Activated T-helper 2 cell treated with anti-CD3 and anti-CD28 coated beads, Interferon-gamma antibody, Interleukin-2, Interleukin-4, amounts not matched to agents 10 μg/mL and 5 μg/mL and 100 μg/mL, durations not matched to agents 14 hours and 24 hours and 36 hours (primary cell): ENCODE results near the gene DNAH17. TPM values are rescaled to one million over a fixed set of nuclear protein-coding genes. Genes with fewer than 3 reads are reported as not detected.

Experiments used
- DNase-seq: peaks from one replicate; pipeline ENCODE4 v3.0.0; 2021; ENCODE audit warnings: low spot score
- H3K27ac Mint-ChIP-seq: one replicate; pipeline ENCODE4 v1.8.0; 2021; ENCODE audit warnings: mixed read lengths
- H3K27me3 Mint-ChIP-seq: one replicate; pipeline ENCODE4 v1.8.0; 2021; ENCODE audit warnings: low read depth, mixed read lengths
- H3K36me3 Mint-ChIP-seq: one replicate; pipeline ENCODE4 v1.8.0; 2021; ENCODE audit warnings: low read depth, mixed read lengths
- H3K4me1 Mint-ChIP-seq: one replicate; pipeline ENCODE4 v1.8.0; 2021; ENCODE audit warnings: low read depth, mixed read lengths
- H3K4me3 Mint-ChIP-seq: one replicate; pipeline ENCODE4 v1.8.0; 2021; ENCODE audit warnings: low read depth, mild to moderate bottlenecking, moderate library complexity, mixed read lengths
- H3K9me3 Mint-ChIP-seq: one replicate; pipeline ENCODE4 v1.8.0; 2021; ENCODE audit warnings: mixed read lengths
- intact Hi-C: fragments of 100-400 bp; cut with micrococcal nuclease; formaldehyde crosslinking; loops from one replicate; pipeline ENCODE4 v1.15.1; 2023
- total RNA-seq: library from RNA; stranded (reverse); gene quantifications from 2 replicates; pipeline ENCODE4 v1.2.3, GENCODE V29; 2022

The DNAH17 gene
- total RNA-seq, 1 donor from 2014 or later: 0.30 TPM

DNA sequence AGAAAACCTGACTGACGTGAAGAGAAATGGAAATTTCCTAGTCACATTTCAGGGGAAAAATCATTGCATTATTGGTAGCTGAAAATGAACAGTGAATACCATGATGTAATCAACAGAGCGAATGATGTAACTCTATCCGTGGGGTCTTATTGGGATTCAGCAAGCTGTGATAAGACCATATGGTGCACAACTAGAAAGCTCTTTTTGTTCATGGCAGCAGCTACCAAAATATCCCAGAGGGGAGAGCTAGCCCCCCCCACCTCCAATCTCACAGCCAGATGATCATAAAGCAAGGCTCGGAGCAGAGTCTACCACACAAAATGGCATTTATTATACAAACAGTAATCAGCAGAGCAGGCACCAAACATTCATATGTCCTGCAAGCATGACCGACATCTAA, 22.2 kb upstream of the DNAH17 start:
- Mint-ChIP-seq H3K4me3 (no peak overlapping the region), H3K36me3 (no peaks in the 10 kb centered on the region), H3K27me3 (peaks cover 6% of the 10 kb centered on the region), H3K4me1 (peaks cover 18% of the 10 kb centered on the region), H3K9me3 (no peaks in the 10 kb centered on the region), H3K27ac (no peak overlapping the region)
- intact Hi-C loops: no loop called here
- no peak for DNase-seq

DNA sequence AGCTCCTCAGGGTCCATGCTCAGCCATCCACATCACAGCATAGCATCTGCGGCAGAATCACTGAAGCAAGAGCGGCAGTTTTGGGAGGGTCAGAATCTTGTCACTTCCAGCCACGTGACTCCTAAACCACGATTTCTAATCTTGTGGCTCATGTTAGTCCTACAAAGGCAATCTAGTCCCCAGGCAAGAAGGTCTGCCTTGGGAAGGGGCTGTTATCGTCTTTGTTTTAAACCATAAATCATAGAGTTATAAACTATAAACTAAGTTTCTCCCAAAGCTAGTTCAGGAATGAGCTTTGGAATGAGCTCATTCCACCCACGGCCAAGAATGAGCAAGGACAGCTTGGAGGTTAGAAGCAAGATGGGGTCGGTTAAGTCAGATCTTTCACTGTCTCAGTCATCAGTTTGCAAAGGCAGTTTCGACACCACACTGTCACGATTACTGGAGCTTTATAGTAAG, 20.8 kb upstream of the DNAH17 start:
- Mint-ChIP-seq H3K27me3 (peaks cover 6% of the 10 kb centered on the region), H3K9me3 (no peaks in the 10 kb centered on the region), H3K27ac (no peak overlapping the region), H3K4me1 (peaks cover 18% of the 10 kb centered on the region), H3K36me3 (no peaks in the 10 kb centered on the region), H3K4me3 (no peak overlapping the region)
- no peak for DNase-seq
- intact Hi-C loops: no loop called here

DNA sequence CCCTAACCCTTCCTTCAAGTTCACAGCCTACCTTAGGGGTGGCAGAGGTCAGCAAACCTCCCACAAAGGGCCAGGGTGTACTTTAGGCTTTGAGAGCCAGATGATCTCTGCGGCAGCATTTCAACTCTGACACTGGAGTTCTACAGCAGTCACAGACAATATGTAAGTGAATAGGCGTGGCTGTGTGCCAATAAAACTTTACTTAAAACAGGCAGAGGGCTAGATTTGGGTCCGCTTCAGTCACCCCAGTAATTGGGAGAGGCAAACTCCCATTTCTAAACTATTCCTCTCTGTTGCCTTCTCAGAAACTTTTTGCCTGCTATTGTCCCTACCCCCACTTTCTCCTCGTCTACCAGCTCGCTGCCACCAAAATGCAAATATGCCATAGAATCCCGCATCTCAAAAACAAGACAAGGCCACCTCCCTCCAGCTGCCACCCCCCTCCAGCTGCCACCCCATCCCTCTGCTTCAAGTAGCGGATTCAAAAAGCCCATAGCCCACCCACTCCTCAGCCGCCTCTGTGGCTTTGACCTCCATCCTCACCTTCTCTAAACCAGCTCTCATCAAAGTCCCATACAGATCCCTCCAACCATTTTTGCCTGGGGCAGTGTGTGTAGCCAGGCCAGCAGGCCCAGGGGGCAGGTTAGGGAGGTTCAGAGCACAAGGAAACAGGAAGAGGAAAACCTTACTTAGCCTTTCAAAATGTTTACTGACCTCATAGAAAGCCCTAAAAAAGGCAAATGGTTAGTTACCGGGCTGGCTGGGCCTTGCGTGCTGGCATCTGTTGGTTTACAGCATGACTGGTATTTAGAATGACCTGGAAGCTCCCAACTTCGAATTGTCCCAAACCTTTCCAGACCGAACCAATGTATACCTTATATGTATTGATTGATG, 19.9 kb upstream of the DNAH17 start:
- peaks cover 6% of the 10 kb centered on the region for H3K27me3 Mint-ChIP-seq
- DNase-seq: no peak
- H3K4me1 Mint-ChIP-seq: peaks cover 24% of the 10 kb centered on the region
- intact Hi-C loops: no loop called here
- no peaks in the 10 kb centered on the region for H3K9me3 Mint-ChIP-seq
- H3K27ac Mint-ChIP-seq: no peak overlapping the region
- no peaks in the 10 kb centered on the region for H3K36me3 Mint-ChIP-seq
- H3K4me3 Mint-ChIP-seq: no peak overlapping the region

DNA sequence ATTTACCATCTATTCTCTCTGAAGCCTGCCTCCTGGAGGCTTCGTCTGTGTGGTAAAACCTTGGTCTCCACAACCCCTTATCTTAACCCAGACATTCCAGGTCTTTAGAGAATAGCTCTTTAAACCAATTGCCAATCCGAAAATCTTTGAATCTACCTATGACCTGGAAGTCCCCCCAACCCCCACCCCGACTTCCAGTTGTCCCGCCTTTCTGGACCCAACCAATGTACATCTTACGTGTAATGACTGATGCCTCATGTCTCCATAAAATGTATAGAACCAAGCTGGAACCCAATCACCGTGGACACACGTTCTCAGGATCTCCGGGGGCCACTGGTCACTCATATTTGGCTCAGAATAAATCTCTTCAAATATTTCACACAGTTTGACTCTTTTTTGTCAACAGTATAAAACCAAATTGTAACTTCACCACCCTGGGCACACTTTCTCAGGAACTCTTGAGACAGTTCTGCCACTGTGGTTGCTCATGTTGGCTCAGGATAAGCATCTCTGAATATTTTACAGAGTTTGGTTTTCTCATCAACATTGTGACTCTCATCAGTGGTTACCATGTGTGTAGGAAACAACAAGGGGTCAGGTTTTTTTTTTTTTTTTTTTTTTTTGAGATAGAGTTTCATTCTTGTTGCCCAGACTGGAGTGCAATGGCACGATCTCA, 18.1 kb upstream of the DNAH17 start:
- H3K27me3 Mint-ChIP-seq: peaks cover 3% of the 10 kb centered on the region
- intact Hi-C loops: no loop called here
- no peak for DNase-seq

DNA sequence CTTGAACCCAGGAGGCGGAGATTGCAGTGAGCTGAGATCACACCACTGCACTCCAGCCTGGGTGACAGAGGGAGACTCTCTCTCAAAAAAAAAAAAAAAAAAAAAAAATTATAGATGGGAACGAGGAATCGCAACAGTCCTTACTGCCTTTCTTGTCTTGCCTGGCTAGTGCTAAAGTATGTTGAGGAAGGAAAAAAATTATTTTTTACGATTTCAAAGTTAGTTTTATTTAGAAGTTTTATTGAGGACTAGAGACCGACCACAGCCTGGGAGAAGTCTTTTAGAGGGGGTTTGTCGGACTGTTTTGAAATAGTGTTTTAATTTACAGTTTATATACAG, 15.8 kb upstream of the DNAH17 start:
- Mint-ChIP-seq H3K36me3 (no peaks in the 10 kb centered on the region), H3K27ac (no peak overlapping the region), H3K27me3 (no peaks in the 10 kb centered on the region), H3K4me3 (no peak overlapping the region), H3K4me1 (peaks cover 21% of the 10 kb centered on the region), H3K9me3 (no peaks in the 10 kb centered on the region)
- DNase-seq: no peak
- intact Hi-C loops: no loop called here

More for the DNA sequence above, 18.1 kb upstream of the DNAH17 start:
- Mint-ChIP-seq H3K9me3 (no peaks in the 10 kb centered on the region), H3K4me3 (no peak overlapping the region), H3K27ac (no peak overlapping the region), H3K4me1 (peaks cover 26% of the 10 kb centered on the region), H3K36me3 (no peaks in the 10 kb centered on the region)

DNA sequence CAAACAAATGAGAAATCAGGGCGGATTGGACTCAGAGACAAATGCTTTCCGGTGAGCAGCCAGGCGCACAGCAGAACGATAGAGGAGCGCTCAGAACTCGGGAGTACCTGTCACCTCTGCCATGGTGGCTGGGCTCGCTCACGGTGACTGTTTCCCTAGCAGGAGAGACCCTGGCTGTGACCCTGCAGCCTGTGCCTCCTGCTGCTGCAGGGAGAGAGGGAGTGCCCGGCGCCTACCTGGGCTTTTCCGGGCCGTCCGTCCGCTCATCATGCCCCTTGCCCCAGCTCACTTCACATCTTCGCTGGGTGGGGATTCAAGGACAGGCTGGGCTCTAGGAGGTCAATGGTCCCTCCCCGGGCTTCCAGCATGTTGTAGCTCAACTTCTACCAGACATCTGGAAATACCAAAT, 14.1 kb upstream of the DNAH17 start:
- intact Hi-C loops: no loop called here
- no peak for DNase-seq
- Mint-ChIP-seq H3K9me3 (no peaks in the 10 kb centered on the region), H3K27me3 (peaks cover 11% of the 10 kb centered on the region), H3K27ac (no peak overlapping the region), H3K4me1 (peaks cover 16% of the 10 kb centered on the region), H3K36me3 (no peaks in the 10 kb centered on the region), H3K4me3 (no peak overlapping the region)

DNA sequence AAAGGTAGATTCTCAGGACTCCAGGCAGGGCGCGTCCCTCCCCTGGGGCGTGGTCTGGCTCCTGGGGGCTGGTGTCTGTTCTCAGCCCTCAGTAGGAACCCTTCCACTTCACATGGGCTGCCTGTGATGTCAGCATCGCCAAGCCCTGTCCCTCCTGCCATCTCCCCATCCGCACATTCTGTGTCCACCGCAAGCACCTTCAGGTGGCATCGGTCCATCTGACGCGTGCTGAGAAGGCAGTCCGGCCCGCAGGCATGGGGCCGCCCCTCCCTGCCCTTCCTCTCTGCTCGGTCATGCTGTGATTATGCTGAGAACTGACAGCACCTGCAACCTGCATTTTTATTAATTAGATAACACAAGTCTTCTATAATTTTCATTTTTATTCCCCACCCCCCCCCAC, 12.7 kb upstream of the DNAH17 start:
- H3K4me3 Mint-ChIP-seq: no peak overlapping the region
- no peak overlapping the region for H3K27ac Mint-ChIP-seq
- peaks cover 17% of the 10 kb centered on the region for H3K27me3 Mint-ChIP-seq
- H3K36me3 Mint-ChIP-seq: no peaks in the 10 kb centered on the region
- H3K9me3 Mint-ChIP-seq: no peaks in the 10 kb centered on the region
- intact Hi-C loops: no loop called here
- DNase-seq: no peak
- peaks cover 10% of the 10 kb centered on the region for H3K4me1 Mint-ChIP-seq

DNA sequence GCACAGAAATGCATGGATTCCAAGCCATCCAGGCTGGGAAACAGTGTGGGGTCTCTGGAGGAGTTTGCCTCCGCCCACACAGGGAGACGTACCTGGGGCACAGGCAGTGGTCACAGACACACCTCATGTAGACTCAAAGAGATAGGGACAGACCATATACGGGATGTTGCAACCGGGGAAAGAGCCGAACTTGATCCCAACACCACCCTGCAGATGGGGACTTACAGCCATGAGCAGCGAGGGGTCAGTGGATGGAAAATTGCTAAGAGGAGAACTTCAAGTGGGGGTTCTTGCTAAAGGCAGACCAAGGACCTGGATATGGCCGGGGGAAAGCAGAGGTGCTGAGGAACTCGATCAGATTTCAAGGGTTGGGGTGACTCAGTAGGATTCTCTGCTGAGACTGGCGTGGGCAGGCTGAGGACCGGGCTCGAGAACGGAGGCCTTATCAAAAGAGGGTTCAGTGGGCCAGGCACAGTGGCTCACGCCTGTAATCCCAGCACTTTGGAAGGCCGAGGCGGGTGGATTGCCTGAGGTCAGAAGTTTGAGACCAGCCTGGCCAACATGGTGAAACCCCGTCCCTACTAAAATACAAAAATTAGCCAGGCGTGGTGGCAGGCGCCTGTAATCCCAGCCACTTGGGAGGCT, 12.0 kb upstream of the DNAH17 start:
- DNase-seq: no peak
- Mint-ChIP-seq H3K27ac (no peak overlapping the region), H3K4me3 (no peak overlapping the region), H3K27me3 (peaks cover 17% of the 10 kb centered on the region), H3K36me3 (no peaks in the 10 kb centered on the region), H3K9me3 (no peaks in the 10 kb centered on the region), H3K4me1 (peaks cover 8% of the 10 kb centered on the region)
- intact Hi-C loops: no loop called here

DNA sequence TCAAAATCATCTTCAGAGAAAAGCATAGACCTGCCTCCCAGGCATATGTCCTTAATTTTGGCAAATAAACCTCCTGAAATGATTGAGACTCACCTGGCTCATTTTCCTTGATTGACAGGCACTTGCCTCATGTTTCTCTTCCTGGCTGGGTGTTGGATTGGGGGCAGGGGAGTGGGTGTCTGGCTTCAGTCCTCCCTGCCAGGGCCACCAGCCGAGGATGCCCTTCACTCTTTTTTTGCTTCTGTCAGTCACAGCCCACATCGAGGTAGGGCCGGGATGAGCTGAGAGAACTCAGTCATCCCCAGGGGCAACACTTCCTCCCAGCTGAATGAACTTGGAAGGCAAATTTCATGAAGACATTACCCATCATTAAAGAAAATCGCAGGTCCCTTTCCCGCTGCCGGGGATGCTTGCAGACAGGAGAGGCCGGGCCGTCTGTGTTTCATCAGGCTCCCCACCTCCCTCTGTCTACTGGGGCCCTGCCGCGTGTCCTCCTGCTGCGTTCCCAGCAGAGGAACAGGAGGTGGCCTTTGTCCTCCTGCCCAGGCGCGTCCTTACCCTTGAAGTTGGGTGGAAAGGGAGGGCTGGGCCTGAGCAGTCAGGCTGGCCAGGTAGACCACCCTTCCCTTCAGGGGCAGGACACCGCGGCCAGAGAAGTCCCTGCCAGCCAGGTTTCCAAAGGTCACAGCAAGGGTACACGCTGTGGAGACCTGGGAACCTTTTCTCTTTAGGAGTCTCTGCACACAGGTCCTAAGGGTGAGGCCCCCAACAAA, 11.2 kb upstream of the DNAH17 start:
- Mint-ChIP-seq H3K9me3 (no peaks in the 10 kb centered on the region), H3K36me3 (no peaks in the 10 kb centered on the region), H3K4me1 (peaks cover 8% of the 10 kb centered on the region), H3K4me3 (no peak overlapping the region), H3K27me3 (peaks cover 21% of the 10 kb centered on the region), H3K27ac (no peak overlapping the region)
- no peak for DNase-seq
- intact Hi-C loops: no loop called here

DNA sequence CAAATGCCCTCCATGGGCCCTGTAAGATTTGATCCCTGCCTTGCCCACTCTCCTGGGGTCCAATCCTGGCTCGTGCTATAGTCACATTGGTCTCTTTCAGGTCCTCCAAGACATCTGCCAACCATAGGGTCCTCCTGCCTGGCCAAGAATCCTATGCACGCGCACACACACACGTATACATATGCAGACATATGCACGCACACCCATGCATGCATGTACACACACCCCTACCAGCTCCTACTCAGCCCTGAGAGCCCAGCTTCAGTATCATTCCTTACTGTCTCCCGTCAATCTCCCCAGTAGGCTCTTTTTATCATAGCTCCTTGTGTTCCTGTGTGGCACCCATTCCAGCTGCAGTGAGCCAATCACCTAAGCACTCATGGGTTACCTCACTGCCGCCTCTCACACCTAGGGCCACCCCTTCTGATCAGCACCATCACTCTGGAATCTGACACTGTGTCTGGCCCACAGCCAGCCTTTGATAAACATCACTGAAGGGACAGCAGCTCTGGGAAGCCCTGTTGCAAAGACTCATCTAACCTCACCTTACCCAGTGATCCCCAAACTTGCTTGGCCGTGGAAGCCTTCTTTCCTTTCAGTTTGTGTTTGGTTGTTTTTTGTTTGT, 7.9 kb upstream of the DNAH17 start:
- intact Hi-C loops: no loop called here
- H3K4me1 Mint-ChIP-seq: no peaks in the 10 kb centered on the region
- DNase-seq: no peak
- peaks cover 21% of the 10 kb centered on the region for H3K27me3 Mint-ChIP-seq
- no peak overlapping the region for H3K27ac Mint-ChIP-seq
- no peak overlapping the region for H3K4me3 Mint-ChIP-seq
- no peaks in the 10 kb centered on the region for H3K36me3 Mint-ChIP-seq
- H3K9me3 Mint-ChIP-seq: no peaks in the 10 kb centered on the region

DNA sequence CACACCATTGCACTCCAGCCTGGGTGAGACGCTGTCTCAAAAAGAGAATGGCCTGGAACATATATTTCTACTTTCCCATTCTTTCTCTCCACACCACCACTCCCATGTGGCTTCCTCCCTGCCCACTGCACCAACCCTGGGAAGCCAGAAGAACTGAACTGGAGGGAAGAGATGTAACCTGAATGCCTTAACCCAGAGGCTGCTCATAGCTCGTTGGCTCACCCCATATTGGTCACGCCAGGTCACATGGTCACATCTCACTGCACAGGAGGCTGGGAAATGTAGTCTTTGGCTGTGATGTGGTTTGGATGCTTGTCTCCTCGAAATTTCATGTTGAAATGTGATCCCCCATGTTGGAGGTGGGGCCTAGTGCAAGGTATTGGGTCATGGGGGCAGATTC, 5.9 kb upstream of the DNAH17 start:
- Mint-ChIP-seq H3K27ac (no peak overlapping the region), H3K36me3 (no peaks in the 10 kb centered on the region), H3K4me1 (no peaks in the 10 kb centered on the region), H3K4me3 (no peak overlapping the region), H3K9me3 (no peaks in the 10 kb centered on the region), H3K27me3 (peaks cover 21% of the 10 kb centered on the region)
- DNase-seq: no peak
- intact Hi-C loops: no loop called here

DNA sequence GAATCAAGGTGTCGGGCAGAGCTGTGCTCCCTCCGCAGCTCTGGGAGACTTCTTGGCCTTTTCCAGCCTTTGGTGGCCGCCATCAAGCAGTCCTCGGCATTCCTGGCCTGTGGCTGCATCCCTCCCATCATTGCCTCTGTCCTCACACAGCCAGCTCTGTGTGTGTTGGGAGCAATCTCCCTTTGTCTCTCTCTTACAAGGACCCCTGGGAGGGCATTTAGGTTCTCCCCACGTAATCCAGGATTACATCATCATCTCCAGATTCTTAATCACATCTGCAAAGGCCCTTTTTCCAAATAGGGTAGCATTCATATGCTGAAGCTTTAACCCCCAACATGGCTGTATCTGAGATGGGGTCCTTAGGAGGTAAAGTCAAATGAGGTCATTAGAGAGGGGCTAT, 4.1 kb upstream of the DNAH17 start:
- DNase-seq: no peak
- H3K27ac Mint-ChIP-seq: no peak overlapping the region
- H3K36me3 Mint-ChIP-seq: no peaks in the 10 kb centered on the region
- H3K4me1 Mint-ChIP-seq: no peaks in the 10 kb centered on the region
- H3K27me3 Mint-ChIP-seq: peaks cover 13% of the 10 kb centered on the region
- H3K9me3 Mint-ChIP-seq: no peaks in the 10 kb centered on the region
- intact Hi-C loops: no loop called here
- H3K4me3 Mint-ChIP-seq: no peak overlapping the region
